AG04450 (cell line): ENCODE results near the gene NOTCH4. TPM values are rescaled to one million over a fixed set of nuclear protein-coding genes. Genes with fewer than 3 reads are reported as not detected.

Experiments used
- CTCF ChIA-PET: fragments of 300-600, 350-600 bp; formaldehyde crosslinking; extraction: SDS; loops from one replicate; lab custom pipeline; 2022; ENCODE audit warnings: antibody characterized with exemption, inconsistent platforms; lab: Charles Lee
- POLR2A ChIA-PET: fragments of 350-600 bp; formaldehyde crosslinking; extraction: SDS; loops from one replicate; lab custom pipeline; 2021; ENCODE audit warnings: antibody characterized with exemption, inconsistent platforms; lab: Yijun Ruan, JAX
- DNase-seq: peaks from one replicate; pipeline ENCODE4 v3.0.0-alpha.2; 2011; ENCODE audit warnings: low read depth, low spot score
- H3K27ac ChIP-seq: one replicate; pipeline ENCODE4 v1.5.1; 2012; ENCODE audit warnings: low read depth, low read length, control low read depth
- H3K27me3 ChIP-seq: one replicate; pipeline ENCODE4 v1.6.0; 2012; ENCODE audit warnings: low read length; ENCODE audit not compliant: control insufficient read depth, insufficient read depth
- H3K4me3 ChIP-seq: 2 replicates; pipeline ENCODE4 v1.5.1; 2011; ENCODE audit warnings: mild to moderate bottlenecking, low read depth, low read length, control low read depth
- H3K9me3 ChIP-seq: 2 replicates; pipeline ENCODE4 v1.5.1; 2012; ENCODE audit warnings: low read length; ENCODE audit not compliant: control insufficient read depth, insufficient read depth
- CTCF ChIP-seq: IDR thresholded peaks from 2 replicates; pipeline ENCODE4 v1.5.1; 2011; ENCODE audit warnings: low read depth, low read length, control low read depth, inconsistent platforms
- polyA plus RNA-seq: library from polyadenylated mRNA; depleted of rRNA; stranded (reverse); fragments of >200 nt; gene quantifications from 2 replicates; pipeline ENCODE4 v1.2.3, GENCODE V29; 2011

Gene NOTCH4
- polyA plus RNA-seq, 1 experiment, result 0.55 TPM

GRCh38 chr6:32239462-32239861 is 15.6 kb upstream of the NOTCH4 start:
- Histone ChIP-seq H3K4me3 (no peak overlapping the region), H3K27ac (no peak overlapping the region), H3K27me3 (peaks cover 18% of the 10 kb centered on the region), H3K9me3 (no peaks in the 10 kb centered on the region)
- no peak for TF ChIP-seq CTCF
- POLR2A ChIA-PET, result no interaction called here
- CTCF ChIA-PET, result no interaction called here
- no peak for DNase-seq

GRCh38 chr6:32234934-32235333 is 11.1 kb upstream of the NOTCH4 start:
- no peaks in the 10 kb centered on the region for H3K9me3 ChIP-seq
- no peak for TF ChIP-seq CTCF
- no peak overlapping the region for H3K27ac ChIP-seq
- DNase-seq, result no peak
- no peak overlapping the region for H3K4me3 ChIP-seq
- H3K27me3 ChIP-seq, result peaks cover 5% of the 10 kb centered on the region
- ChIA-PET CTCF (interaction anchor here (0.6 to 2.3 kb wide), 2 partner anchors 8 to 10 kb away, joined by 14 read pairs; no protein-coding TSS in a partner anchor), POLR2A (no interaction called here)

- H3K4me3 ChIP-seq, result no peak overlapping the region
- no peak for DNase-seq
- H3K27ac ChIP-seq, result no peak overlapping the region
- POLR2A ChIA-PET, result no interaction called here
- no peak for TF ChIP-seq CTCF
- CTCF ChIA-PET, result no interaction called here
- H3K9me3 ChIP-seq, result no peaks in the 10 kb centered on the region
- H3K27me3 ChIP-seq, result peaks cover 24% of the 10 kb centered on the region
Measured at GRCh38 chr6:32226434-32226833, 2.6 kb upstream of the NOTCH4 start.

GRCh38 chr6:32224696-32225095 is 829 bp upstream of the NOTCH4 start:
- Histone ChIP-seq H3K27ac (no peak overlapping the region), H3K4me3 (no peak overlapping the region), H3K9me3 (no peaks in the 10 kb centered on the region), H3K27me3 (peaks cover 30% of the 10 kb centered on the region)
- no peak for DNase-seq
- POLR2A ChIA-PET, result no interaction called here
- CTCF ChIA-PET, result interaction anchor here (1.0 kb wide), 1 partner anchor 106 kb away, joined by 3 read pairs; no protein-coding TSS in a partner anchor
- no peak for TF ChIP-seq CTCF

GRCh38 chr6:32222333-32223230 is 1.3 kb downstream of the NOTCH4 start:
- ChIA-PET POLR2A (no interaction called here), CTCF (no interaction called here)
- TF ChIP-seq CTCF, result no peak
- Histone ChIP-seq H3K27ac (no peak overlapping the region), H3K27me3 (peaks cover 44% of the 10 kb centered on the region), H3K4me3 (no peak overlapping the region), H3K9me3 (no peaks in the 10 kb centered on the region)
- DNase-seq, result no peak
